Right renal pelvis (tissue), 4 donors: ENCODE measurements around the gene ST7. TPM values are rescaled to one million over a fixed set of nuclear protein-coding genes. Genes with fewer than 3 reads are reported as not detected.
A peak's percentile ranks its signal among the peaks of the same experiment; 100 is the strongest.
"Not testable (repeated sequence)": the region's sequence is repeated elsewhere in the genome, so short reads cannot be mapped to it uniquely, and the experiment has no call there.

Experiments used
- DNase-seq, 4 donors: peaks; one replicate each; pipeline ENCODE4 v3.0.0-alpha.2; 2013; ENCODE audit warnings: low read depth in 4 of 4, low spot score in 3 of 4, missing footprints in 1 of 4
- polyA plus RNA-seq, 4 donors: library from polyadenylated mRNA; unstranded; fragments of 120-200 nt; gene quantifications; one replicate each; pipeline ENCODE4 v1.2.1, GENCODE V29; 2013; ENCODE audit not compliant: insufficient read length in 4 of 4

ST7 gene
- polyA plus RNA-seq, 4 donors = 24.9 to 31.7 (median 27.8) TPM

GRCh38 chr7:117119192-117119924, 166.1 kb downstream of the ST7 start:
- DNase-seq = peak; percentile 62 to 75 (median 69)

GRCh38 chr7:117120321-117120720, 167.0 kb downstream of the ST7 start:
- DNase-seq = not testable (repeated sequence)

GRCh38 chr7:117122036-117122435, 168.7 kb downstream of the ST7 start:
- not testable (repeated sequence) for DNase-seq

GRCh38 chr7:117122536-117122935, 169.2 kb downstream of the ST7 start:
- DNase-seq = no peak

- no peak for DNase-seq
These were observed 170.1 kb downstream of the ST7 start for GRCh38 chr7:117123311-117123926.

GRCh38 chr7:117124591-117125220, 171.4 kb downstream of the ST7 start:
- peak in 3 of 4 donors; percentile 38 to 54 (median 38) for DNase-seq

- DNase-seq = no peak
These were observed 173.4 kb downstream of the ST7 start for GRCh38 chr7:117126676-117127075.

GRCh38 chr7:117127585-117128168, 174.4 kb downstream of the ST7 start:
- DNase-seq = peak in 3 of 4 donors; percentile 18 to 48 (median 24)

- DNase-seq = no peak
These were observed 176.2 kb downstream of the ST7 start for GRCh38 chr7:117129521-117129955.

GRCh38 chr7:117130262-117130661, 177.0 kb downstream of the ST7 start:
- DNase-seq = no peak

GRCh38 chr7:117132321-117133120, 179.2 kb downstream of the ST7 start:
- DNase-seq = no peak

- DNase-seq = no peak
These were observed 179.8 kb downstream of the ST7 start for GRCh38 chr7:117133125-117133524.

- DNase-seq = no peak
These were observed 181.1 kb downstream of the ST7 start for GRCh38 chr7:117134411-117134810.

- no peak for DNase-seq
These were observed 181.7 kb downstream of the ST7 start for GRCh38 chr7:117134889-117135552.

- no peak for DNase-seq
These were observed 182.2 kb downstream of the ST7 start for GRCh38 chr7:117135553-117135891.

GRCh38 chr7:117137868-117138267, 184.6 kb downstream of the ST7 start:
- no peak for DNase-seq

- no peak for DNase-seq
These were observed 185.2 kb downstream of the ST7 start for GRCh38 chr7:117138495-117138894.

- no peak for DNase-seq
These were observed 185.7 kb downstream of the ST7 start for GRCh38 chr7:117138981-117139380.

- DNase-seq = no peak
These were observed 186.2 kb downstream of the ST7 start for GRCh38 chr7:117139397-117139984.

- DNase-seq = no peak
These were observed 187.6 kb downstream of the ST7 start for GRCh38 chr7:117140921-117141320.
